ENCODE data around the gene SIPA1L3. TPM values are rescaled to one million over a fixed set of nuclear protein-coding genes. Genes with fewer than 3 reads are reported as not detected.

Gene SIPA1L3
- polyA plus RNA-seq, 1 donor from 2014 or later = 2.8 TPM

- H3K36me3 ChIP-seq (ENCODE audit: insufficient read depth, low read length) = no peaks in the 10 kb centered on the region
- no peaks in the 10 kb centered on the region for H3F3A ChIP-seq (ENCODE audit: insufficient read depth, low read length, poor library complexity, severe bottlenecking)
- H2AFZ ChIP-seq (ENCODE audit: low read depth, low read length) = no peak overlapping the region
- TF ChIP-seq SMC3 (conservative IDR thresholded peaks at IDR 0.05; ENCODE audit: poor library complexity) = no peak
- TF ChIP-seq MXI1 (conservative IDR thresholded peaks at IDR 0.05; ENCODE audit: poor library complexity, severe bottlenecking) = no peak
- no peak for TF ChIP-seq RAD21 (conservative IDR thresholded peaks at IDR 0.05)
- no peak for TF ChIP-seq REST (IDR thresholded peaks at IDR 0.05; ENCODE audit: borderline replicate concordance)
- no peak for TF ChIP-seq TAF1 (IDR thresholded peaks at IDR 0.05; ENCODE audit: low read depth)
- no peak for TF ChIP-seq POLR2AphosphoS5 (IDR thresholded peaks at IDR 0.05)
- TF ChIP-seq EP300 (conservative IDR thresholded peaks at IDR 0.05; ENCODE audit: poor library complexity, severe bottlenecking) = no peak
- no peak for TF ChIP-seq CTCF (IDR thresholded peaks at IDR 0.05; ENCODE audit: poor library complexity, severe bottlenecking)
- TF ChIP-seq EZH2 (IDR thresholded peaks at IDR 0.05; ENCODE audit: borderline replicate concordance, insufficient read depth, low read length, poor library complexity, severe bottlenecking) = no peak
- H3K79me2 ChIP-seq (replicated peaks; ENCODE audit: insufficient read depth, low read length) = no peaks in the 10 kb centered on the region
- no peaks in the 10 kb centered on the region for H3K9me3 ChIP-seq (ENCODE audit: low read length)
- no peaks in the 10 kb centered on the region for H3K27me3 ChIP-seq (ENCODE audit: insufficient read depth, low read depth, low read length)
- H4K20me1 ChIP-seq (ENCODE audit: insufficient read depth) = no peaks in the 10 kb centered on the region
- no peak overlapping the region for H3K4me3 ChIP-seq (ENCODE audit: low read length)
- H3K4me2 ChIP-seq (ENCODE audit: low read length) = no peak overlapping the region
- no peaks in the 10 kb centered on the region for H3K9me2 ChIP-seq (ENCODE audit: insufficient read depth, low read length)
- H3K9ac ChIP-seq (ENCODE audit: low read length) = no peak overlapping the region
- H3K27ac ChIP-seq (ENCODE audit: low read length) = no peak overlapping the region
Observed at GRCh38 chr19:38059897-38060296, 152.9 kb downstream of the SIPA1L3 start.

- no peak overlapping the region for H3K4me3 ChIP-seq (ENCODE audit: low read length)
- H3K9me2 ChIP-seq (ENCODE audit: insufficient read depth, low read length) = no peaks in the 10 kb centered on the region
- no peak for TF ChIP-seq MXI1 (conservative IDR thresholded peaks at IDR 0.05; ENCODE audit: poor library complexity, severe bottlenecking)
- no peak for TF ChIP-seq REST (IDR thresholded peaks at IDR 0.05; ENCODE audit: borderline replicate concordance)
- TF ChIP-seq EZH2 (IDR thresholded peaks at IDR 0.05; ENCODE audit: borderline replicate concordance, insufficient read depth, low read length, poor library complexity, severe bottlenecking) = no peak
- no peak for TF ChIP-seq CTCF (IDR thresholded peaks at IDR 0.05; ENCODE audit: poor library complexity, severe bottlenecking)
- TF ChIP-seq POLR2AphosphoS5 (IDR thresholded peaks at IDR 0.05) = no peak
- no peak for TF ChIP-seq RAD21 (conservative IDR thresholded peaks at IDR 0.05)
- no peak for TF ChIP-seq EP300 (conservative IDR thresholded peaks at IDR 0.05; ENCODE audit: poor library complexity, severe bottlenecking)
- TF ChIP-seq SMC3 (conservative IDR thresholded peaks at IDR 0.05; ENCODE audit: poor library complexity) = no peak
- TF ChIP-seq TAF1 (IDR thresholded peaks at IDR 0.05; ENCODE audit: low read depth) = no peak
- no peak overlapping the region for H3K4me2 ChIP-seq (ENCODE audit: low read length)
- no peaks in the 10 kb centered on the region for H3K9me3 ChIP-seq (ENCODE audit: low read length)
- H3K79me2 ChIP-seq (replicated peaks; ENCODE audit: insufficient read depth, low read length) = no peaks in the 10 kb centered on the region
- no peak overlapping the region for H2AFZ ChIP-seq (ENCODE audit: low read depth, low read length)
- no peaks in the 10 kb centered on the region for H3K27me3 ChIP-seq (ENCODE audit: insufficient read depth, low read depth, low read length)
- no peaks in the 10 kb centered on the region for H3F3A ChIP-seq (ENCODE audit: insufficient read depth, low read length, poor library complexity, severe bottlenecking)
- H3K36me3 ChIP-seq (ENCODE audit: insufficient read depth, low read length) = no peaks in the 10 kb centered on the region
- H4K20me1 ChIP-seq (ENCODE audit: insufficient read depth) = no peaks in the 10 kb centered on the region
- H3K27ac ChIP-seq (ENCODE audit: low read length) = no peak overlapping the region
- no peak overlapping the region for H3K9ac ChIP-seq (ENCODE audit: low read length)
Observed at GRCh38 chr19:38060331-38060730, 153.3 kb downstream of the SIPA1L3 start.

All from neural cell (in vitro differentiated cells).